Measurements from ENCODE around the gene POP5. TPM values are rescaled to one million over a fixed set of nuclear protein-coding genes. Genes with fewer than 3 reads are reported as not detected.
"Not testable (repeated sequence)": the region's sequence is repeated elsewhere in the genome, so short reads cannot be mapped to it uniquely, and the experiment has no call there.

POP5 gene
- total and polyA plus RNA-seq, 4 donors, result 20.0 to 37.1 (median 24.0) TPM

DNA sequence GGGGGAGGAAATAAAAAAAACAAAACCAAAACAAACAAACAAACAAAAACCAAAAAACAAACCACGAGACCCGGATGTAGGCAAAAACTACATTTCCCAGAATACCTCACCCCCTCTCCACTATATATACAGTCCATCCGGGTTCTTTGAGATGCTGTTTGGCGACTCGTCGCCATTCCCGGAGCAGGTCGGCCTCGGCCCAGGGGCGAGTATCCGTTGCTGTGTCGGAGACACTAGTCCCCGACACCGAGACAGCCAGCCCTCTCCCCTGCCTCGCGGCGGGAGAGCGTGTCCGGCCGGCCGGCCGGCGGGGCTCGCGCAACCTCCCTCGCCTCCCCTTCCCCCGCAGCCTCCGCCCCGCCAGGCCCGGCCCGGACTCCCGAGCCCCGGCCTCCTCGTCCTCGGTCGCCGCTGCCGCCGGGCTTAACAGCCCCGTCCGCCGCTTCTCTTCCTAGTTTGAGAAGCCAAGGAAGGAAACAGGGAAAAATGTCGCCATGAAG, 46.9 kb downstream of the POP5 start, which contains the start of gene RNF10:
RNF10 (plus strand) TSS at position 154 of the 500 bp plus-strand sequence. CDS start 456 bp downstream, outside the sequence.
- Histone ChIP-seq H3K27ac (ENCODE audit: low read depth in 1 of 2, low read length in 2 of 2) (peak within 1 kb of the TSS; percentile 83 to 91), H3K36me3 (ENCODE audit: control insufficient read depth in 4 of 4, insufficient read depth in 3 of 4, low read depth in 1 of 4, low read length in 3 of 4) (no peaks in the 10 kb centered on the region), H3K9me3 (ENCODE audit: control insufficient read depth in 4 of 4, low read length in 3 of 4) (no peaks in the 10 kb centered on the region), H3K27me3 (ENCODE audit: control insufficient read depth in 4 of 4, insufficient read depth in 4 of 4, low read length in 3 of 4) (no peaks in the 10 kb centered on the region), H3K4me1 (ENCODE audit: control insufficient read depth in 4 of 4, insufficient read depth in 4 of 4, low read length in 3 of 4) (peaks cover 7 to 43% (median 37%) of the 10 kb centered on the region in 4 donors), H3K9ac (ENCODE audit: low read depth in 1 of 2, low read length in 2 of 2) (peak within 1 kb of the TSS; percentile 94 to 97), H3K4me3 (ENCODE audit: low read depth in 1 of 3, low read length in 3 of 3) (peak within 1 kb of the TSS; percentile 90 to 99 (median 93))
- peak; percentile 85 for DNase-seq (ENCODE audit: low spot score)
- under 1% methylated on average over 43 of the region's 43 CpGs for WGBS
- TF ChIP-seq, protein P1, sequence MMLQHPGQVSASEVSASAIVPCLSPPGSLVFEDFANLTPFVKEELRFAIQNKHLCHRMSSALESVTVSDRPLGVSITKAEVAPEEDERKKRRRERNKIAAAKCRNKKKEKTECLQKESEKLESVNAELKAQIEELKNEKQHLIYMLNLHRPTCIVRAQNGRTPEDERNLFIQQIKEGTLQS (IDR thresholded peaks at IDR 0.05), result no peak
- TF ChIP-seq HNF4G (IDR thresholded peaks at IDR 0.05), result no peak
- TF ChIP-seq TAF1 (conservative IDR thresholded peaks at IDR 0.05), result no peak
- no peak for TF ChIP-seq RXRA (IDR thresholded peaks at IDR 0.05)
- peak in 1 of 2 donors; percentile 37 for TF ChIP-seq GABPA (IDR thresholded peaks at IDR 0.05 in 1 of 2, conservative IDR thresholded peaks at IDR 0.05 in 1 of 2)
- peak; percentile 89 for TF ChIP-seq YY1 (IDR thresholded peaks at IDR 0.05)
- TF ChIP-seq, protein P2, sequence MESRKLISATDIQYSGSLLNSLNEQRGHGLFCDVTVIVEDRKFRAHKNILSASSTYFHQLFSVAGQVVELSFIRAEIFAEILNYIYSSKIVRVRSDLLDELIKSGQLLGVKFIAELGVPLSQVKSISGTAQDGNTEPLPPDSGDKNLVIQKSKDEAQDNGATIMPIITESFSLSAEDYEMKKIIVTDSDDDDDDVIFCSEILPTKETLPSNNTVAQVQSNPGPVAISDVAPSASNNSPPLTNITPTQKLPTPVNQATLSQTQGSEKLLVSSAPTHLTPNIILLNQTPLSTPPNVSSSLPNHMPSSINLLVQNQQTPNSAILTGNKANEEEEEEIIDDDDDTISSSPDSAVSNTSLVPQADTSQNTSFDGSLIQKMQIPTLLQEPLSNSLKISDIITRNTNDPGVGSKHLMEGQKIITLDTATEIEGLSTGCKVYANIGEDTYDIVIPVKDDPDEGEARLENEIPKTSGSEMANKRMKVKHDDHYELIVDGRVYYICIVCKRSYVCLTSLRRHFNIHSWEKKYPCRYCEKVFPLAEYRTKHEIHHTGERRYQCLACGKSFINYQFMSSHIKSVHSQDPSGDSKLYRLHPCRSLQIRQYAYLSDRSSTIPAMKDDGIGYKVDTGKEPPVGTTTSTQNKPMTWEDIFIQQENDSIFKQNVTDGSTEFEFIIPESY (IDR thresholded peaks at IDR 0.05), result peak; percentile 19
- TF ChIP-seq SP1 (IDR thresholded peaks at IDR 0.05), result peak; percentile 19
- TF ChIP-seq EGR1 (IDR thresholded peaks at IDR 0.05; ENCODE audit: low read depth in 2 of 2), result no peak
- TF ChIP-seq FOXA2 (IDR thresholded peaks at IDR 0.05), result no peak
- TF ChIP-seq, protein P3, sequence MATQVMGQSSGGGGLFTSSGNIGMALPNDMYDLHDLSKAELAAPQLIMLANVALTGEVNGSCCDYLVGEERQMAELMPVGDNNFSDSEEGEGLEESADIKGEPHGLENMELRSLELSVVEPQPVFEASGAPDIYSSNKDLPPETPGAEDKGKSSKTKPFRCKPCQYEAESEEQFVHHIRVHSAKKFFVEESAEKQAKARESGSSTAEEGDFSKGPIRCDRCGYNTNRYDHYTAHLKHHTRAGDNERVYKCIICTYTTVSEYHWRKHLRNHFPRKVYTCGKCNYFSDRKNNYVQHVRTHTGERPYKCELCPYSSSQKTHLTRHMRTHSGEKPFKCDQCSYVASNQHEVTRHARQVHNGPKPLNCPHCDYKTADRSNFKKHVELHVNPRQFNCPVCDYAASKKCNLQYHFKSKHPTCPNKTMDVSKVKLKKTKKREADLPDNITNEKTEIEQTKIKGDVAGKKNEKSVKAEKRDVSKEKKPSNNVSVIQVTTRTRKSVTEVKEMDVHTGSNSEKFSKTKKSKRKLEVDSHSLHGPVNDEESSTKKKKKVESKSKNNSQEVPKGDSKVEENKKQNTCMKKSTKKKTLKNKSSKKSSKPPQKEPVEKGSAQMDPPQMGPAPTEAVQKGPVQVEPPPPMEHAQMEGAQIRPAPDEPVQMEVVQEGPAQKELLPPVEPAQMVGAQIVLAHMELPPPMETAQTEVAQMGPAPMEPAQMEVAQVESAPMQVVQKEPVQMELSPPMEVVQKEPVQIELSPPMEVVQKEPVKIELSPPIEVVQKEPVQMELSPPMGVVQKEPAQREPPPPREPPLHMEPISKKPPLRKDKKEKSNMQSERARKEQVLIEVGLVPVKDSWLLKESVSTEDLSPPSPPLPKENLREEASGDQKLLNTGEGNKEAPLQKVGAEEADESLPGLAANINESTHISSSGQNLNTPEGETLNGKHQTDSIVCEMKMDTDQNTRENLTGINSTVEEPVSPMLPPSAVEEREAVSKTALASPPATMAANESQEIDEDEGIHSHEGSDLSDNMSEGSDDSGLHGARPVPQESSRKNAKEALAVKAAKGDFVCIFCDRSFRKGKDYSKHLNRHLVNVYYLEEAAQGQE (IDR thresholded peaks at IDR 0.05), result peak; percentile 54

DNA sequence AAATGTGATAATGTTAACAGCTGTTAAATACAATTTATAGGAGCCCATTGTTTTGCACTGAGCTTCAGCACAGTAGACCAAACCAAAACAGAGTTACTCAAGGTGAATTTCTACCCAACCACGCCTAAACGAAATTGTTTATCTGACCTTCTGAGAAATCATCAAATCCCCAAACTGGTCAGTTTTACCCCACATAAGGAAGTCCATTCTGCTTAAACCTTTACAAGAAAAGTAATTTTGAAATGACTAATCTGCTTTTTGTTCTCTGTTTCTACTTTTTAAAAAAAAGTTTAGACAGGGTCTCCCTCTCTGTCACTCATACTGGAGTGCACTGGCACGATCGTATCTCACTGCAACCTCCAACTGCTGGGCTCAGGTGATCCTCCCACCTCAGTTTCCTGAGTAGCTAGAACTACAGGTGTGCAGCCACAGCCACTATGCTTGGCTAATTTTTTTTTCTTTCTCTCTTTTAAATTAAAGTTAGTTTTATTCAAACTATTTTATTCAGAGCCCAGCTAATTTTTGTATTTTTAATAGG, 48.4 kb downstream of the POP5 start:
- Histone ChIP-seq H3K4me3 (ENCODE audit: low read depth in 1 of 3, low read length in 3 of 3) (no peak overlapping the region), H3K9ac (ENCODE audit: low read depth in 1 of 2, low read length in 2 of 2) (no peak overlapping the region), H3K4me1 (ENCODE audit: control insufficient read depth in 4 of 4, insufficient read depth in 4 of 4, low read length in 3 of 4) (peaks cover 5 to 34% (median 25%) of the 10 kb centered on the region in 4 donors), H3K36me3 (ENCODE audit: control insufficient read depth in 4 of 4, insufficient read depth in 3 of 4, low read depth in 1 of 4, low read length in 3 of 4) (no peaks in the 10 kb centered on the region), H3K9me3 (ENCODE audit: control insufficient read depth in 4 of 4, low read length in 3 of 4) (no peaks in the 10 kb centered on the region), H3K27me3 (ENCODE audit: control insufficient read depth in 4 of 4, insufficient read depth in 4 of 4, low read length in 3 of 4) (no peaks in the 10 kb centered on the region), H3K27ac (ENCODE audit: low read depth in 1 of 2, low read length in 2 of 2) (no peak overlapping the region)
- WGBS, result 76% methylated on average over 4 of the region's 4 CpGs
- DNase-seq (ENCODE audit: low spot score), result no peak
- TF ChIP-seq, protein P4, sequence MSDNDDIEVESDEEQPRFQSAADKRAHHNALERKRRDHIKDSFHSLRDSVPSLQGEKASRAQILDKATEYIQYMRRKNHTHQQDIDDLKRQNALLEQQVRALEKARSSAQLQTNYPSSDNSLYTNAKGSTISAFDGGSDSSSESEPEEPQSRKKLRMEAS (IDR thresholded peaks at IDR 0.05), result no peak
- no peak for TF ChIP-seq SP1 (IDR thresholded peaks at IDR 0.05)
- TF ChIP-seq, protein P3 (IDR thresholded peaks at IDR 0.05), result no peak

DNA sequence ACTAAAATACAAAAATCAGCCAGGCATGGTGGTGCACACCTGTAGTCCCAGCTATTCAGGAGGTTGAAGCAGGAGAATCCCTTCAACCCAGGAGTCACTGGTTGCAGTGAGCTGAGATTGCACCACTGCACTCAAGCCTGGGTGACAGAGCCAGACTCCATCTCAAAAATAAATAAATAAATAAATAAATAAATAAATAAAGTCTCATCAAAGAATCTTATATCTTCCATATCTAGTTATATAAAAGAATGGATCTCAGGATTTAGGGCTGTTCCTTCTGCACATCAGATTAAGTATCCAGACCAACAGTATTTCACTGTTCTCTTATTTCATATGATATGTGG, 50.8 kb downstream of the POP5 start:
- peak overlapping the region in 1 of 2 donors; percentile 70 for H3K9ac ChIP-seq (ENCODE audit: low read depth in 1 of 2, low read length in 2 of 2)

More for the DNA sequence above, 50.8 kb downstream of the POP5 start:
- peak overlapping the region in 1 of 2 donors; percentile 26 for H3K27ac ChIP-seq (ENCODE audit: low read depth in 1 of 2, low read length in 2 of 2)
- peak overlapping the region in 1 of 3 donors; percentile 77 for H3K4me3 ChIP-seq (ENCODE audit: low read depth in 1 of 3, low read length in 3 of 3)
- H3K4me1 ChIP-seq (ENCODE audit: control insufficient read depth in 4 of 4, insufficient read depth in 4 of 4, low read length in 3 of 4), result peaks cover 2 to 12% (median 6%) of the 10 kb centered on the region in 4 donors
- DNase-seq (ENCODE audit: low spot score); H3K27me3 ChIP-seq (ENCODE audit: control insufficient read depth in 4 of 4, insufficient read depth in 4 of 4, low read length in 3 of 4); H3K36me3 ChIP-seq (ENCODE audit: control insufficient read depth in 4 of 4, insufficient read depth in 3 of 4, low read depth in 1 of 4, low read length in 3 of 4); H3K9me3 ChIP-seq (ENCODE audit: control insufficient read depth in 4 of 4, low read length in 3 of 4): not testable (repeated sequence)
